ENCODE results near the gene FSTL3.
"Not testable (repeated sequence)": the region's sequence is repeated elsewhere in the genome, so short reads cannot be mapped to it uniquely, and the experiment has no call there.

The FSTL3 gene
- total RNA-seq, result 1.7 to 24.9 (median 3.9) reads per million in 18 experiments

DNA sequence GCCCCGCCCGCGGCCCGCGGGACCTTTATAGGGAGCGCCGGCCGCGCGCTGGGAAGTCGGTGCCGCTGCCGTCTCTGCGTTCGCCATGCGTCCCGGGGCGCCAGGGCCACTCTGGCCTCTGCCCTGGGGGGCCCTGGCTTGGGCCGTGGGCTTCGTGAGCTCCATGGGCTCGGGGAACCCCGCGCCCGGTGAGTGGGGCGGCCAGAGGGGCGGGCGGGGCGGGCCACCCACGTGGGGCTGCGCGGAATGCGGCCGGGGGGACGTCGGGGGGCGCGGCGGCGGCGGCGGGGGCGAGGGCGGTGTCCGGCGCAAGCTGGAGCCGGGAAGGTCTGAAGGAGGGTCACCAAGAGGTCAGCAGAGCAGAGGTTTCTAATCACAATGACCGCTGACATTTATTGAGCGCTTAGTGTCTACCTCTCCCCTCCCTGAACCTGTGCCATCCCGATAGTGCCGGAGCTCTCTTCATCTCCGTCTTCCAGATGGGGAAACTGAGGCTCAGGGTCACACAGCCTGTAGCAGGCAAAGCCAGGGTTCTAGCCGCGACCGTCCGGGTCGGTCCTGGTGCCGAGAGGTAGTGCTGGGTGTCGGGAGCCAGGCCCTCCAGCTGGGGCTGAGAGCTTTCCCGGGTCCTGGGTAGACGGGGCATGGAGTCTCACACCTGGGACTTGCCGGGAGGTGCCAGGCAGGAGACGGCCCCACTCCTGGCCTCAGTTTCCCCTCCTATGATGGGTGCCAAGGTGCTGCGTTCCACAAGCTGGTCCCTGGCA, at the start of gene FSTL3:
Gene FSTL3, plus strand, starts transcription at position 54 of the 767 bp plus-strand sequence. Its CDS starts 32 bp downstream, at position 86.
- no peak for DNase-seq

DNA sequence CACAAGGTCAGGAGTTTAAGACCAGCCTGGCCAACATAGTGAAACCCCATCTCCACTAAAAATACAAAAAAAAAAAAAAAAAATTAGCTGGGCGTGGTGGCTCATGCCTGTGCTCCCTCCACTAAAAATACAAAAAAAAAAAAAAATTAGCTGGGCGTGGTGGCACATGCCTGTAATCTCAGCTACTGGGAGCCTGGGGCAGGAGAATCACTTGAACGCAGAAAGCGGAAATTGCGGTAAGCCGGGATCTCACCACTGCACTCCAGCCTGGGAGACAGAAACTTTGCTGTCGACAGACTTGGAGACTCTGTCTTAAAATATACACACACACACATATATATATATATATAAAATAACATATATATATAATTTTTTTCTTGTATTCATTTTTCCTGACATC, 49.6 kb upstream of the FSTL3 start:
- not testable (repeated sequence) for DNase-seq

DNA sequence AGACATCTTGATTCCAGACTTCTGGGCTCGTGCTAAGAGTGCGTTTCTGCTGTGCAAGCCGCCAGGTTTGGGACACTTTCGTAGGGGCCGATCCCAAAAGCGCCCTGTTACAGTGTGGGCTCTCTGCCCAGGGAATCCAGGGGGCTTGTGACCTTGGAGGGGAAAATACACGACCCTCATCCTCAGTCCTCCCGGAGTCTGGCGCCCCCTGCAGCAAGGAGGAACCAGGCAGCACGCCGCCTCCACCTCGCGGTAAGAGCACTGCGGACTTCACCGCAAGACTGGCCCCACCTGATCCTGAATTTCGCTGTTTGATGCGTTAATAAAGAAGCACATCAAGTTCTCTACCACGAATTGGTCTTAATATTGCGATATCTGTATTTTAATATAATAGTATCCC, 48.0 kb upstream of the FSTL3 start:
- DNase-seq, result no peak

DNA sequence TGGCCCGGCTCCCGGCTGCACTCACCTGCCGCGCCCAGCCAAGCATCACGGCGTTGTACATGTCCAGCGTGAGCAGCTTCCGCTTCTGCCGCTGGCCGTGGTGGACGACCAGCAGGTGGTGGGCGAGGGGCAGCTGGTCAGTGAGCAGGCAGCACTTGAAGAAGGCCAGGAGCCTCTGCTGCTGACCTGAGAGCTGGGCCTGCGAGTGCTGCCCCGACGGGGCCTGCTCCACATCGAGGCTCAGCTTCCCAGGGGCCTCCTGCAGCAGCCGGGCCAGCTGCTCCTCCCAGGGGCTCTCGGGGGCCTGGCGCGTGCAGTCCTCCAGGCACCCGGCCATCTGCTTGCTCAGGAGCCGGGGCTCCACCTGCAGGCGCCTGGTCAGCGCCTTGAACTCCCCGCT, 46.7 kb upstream of the FSTL3 start:
- not testable (repeated sequence) for DNase-seq

DNA sequence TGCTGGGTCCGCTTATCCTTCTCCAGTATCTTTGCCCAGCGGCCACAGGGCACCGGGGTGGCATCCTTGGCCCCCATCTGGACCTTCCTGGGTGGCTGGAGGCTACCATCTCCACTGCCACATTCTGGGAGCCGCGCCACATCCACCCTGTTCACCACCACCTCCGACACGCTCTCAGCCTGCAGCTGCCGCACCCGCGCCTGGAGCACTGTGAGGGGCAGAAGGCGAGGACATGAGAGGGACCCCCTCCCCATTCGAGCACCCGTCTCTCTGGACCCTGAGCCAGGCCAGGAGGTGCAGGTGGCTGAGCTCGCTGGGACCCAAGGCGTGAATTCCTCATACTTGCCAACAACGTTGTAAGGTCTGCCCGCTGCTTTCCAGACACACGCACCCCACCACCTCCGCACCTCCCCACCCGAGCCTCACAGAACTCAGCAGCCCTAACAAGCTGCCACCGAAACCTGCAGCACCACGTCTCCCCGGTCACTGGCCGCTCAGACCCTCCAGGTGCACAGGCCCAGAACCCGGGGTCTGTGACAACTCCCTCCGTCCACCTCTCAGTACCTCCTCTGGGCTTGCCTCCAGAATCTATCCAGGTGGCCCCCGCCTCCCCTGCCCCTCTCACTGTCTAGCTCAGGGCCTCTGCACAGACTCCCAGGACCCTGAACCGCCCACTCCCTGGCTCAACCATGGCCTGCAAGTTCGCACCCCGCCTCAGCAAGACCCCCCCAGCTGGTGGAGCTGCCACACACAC, 46.1 kb upstream of the FSTL3 start:
- no peak for DNase-seq

DNA sequence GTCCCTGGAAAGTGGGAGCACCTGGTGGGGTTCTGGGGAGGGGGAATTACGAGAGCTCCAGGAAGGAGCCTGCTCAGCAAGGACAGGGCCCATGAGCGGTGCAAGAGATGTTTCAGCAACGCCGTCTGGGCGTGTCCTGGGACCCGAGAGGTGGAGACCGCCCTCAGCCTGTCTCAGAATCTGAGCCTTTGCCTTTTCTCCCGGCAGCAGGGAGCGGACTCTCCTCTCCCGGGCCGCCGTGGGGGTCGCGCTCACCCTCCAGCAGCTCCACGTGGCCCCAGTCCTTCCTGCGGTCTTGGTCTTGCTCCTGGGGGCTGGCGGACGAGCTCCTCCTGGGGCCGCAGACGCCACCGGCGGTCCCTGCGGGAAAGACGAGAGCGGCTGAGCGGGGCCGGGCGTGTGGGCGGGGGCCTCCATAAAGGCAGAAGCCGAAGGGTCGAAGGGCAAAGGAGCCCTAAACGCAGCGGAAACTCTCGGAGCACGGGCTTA, 43.6 kb upstream of the FSTL3 start:
- DNase-seq, result peak; percentile 58 to 74

DNA sequence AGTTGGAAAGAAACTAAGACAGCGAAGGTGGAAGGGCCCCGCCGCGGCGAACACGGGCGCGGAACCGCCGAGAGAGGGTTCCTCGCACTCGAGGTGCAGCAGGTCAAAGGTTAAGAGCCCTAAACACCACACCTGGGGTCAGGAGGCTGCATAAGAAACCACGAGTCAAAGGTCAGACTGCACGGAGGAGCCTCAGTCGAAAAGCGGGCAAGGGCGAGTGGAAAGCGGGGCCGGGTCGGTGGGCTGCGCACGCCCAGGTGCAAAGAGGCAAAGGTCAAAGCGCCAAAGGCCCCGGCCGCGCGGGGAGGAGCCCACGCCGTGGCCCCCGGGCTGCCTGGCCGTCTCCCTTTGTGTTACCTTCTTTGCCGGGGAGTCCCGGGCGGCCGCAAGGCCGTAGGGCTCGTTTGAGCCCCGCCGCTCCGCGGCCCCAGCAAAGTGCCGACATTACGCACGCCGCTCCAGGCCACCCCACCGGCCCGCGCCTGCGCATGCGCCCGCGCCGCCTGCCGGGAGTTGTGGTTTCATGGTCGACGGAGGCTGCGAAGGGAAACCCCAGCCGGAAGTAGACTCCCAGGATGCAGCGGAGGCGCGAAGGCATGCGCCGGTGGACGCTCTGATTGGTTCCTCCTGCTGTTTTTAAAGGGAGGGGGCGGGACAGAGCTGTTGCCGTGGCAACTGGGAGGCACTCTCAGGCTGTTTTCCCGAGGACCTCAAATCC, 43.0 kb upstream of the FSTL3 start, which contains the start of gene POLRMT:
Gene POLRMT, minus strand, starts transcription at position 470 of the 718 bp plus-strand sequence. Its CDS starts 25 bp downstream, at position 445.
- DNase-seq, result peak; percentile 98 to 99

DNA sequence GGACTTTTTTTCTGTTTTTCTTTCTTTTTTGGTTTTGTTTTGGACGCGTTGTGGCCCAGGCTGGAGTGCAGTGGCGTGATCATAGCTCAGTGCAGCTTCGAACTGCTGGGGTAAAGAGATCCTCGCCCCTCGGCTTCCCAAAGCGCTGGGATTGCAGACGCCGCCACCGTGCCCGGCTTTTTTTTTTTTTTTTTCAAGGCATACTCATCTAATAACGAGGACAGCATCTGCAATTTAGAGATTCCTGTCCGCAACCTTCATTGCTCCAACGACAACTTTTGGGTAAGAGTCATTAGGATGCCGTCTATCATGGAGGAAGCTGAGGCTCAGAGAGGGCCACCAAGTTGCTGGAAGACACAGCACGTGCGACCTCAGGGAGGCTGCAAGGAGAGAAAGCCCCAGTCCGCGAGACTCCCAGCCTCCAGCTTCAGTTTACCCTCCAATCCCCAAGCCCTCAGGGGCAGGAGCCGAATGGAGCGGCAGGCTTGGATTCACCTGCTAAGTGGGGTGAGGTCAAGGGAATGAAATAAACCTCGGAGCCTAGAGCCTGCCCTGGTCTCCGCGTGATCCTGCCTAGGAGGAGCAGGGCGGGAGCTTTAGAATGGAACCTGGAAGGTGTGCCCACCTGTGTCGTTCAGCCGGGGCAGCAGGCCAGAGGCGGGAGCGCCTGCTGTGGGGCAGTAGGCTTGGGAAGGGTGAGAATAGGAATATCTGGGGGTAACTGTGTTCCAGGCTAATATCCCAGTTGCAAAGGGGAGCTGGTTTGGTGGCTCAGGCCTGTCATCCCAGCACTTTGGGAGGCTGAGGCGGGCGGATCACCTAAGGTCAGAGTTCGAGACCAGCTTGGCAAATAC, 42.2 kb upstream of the FSTL3 start:
- DNase-seq, result no peak

DNA sequence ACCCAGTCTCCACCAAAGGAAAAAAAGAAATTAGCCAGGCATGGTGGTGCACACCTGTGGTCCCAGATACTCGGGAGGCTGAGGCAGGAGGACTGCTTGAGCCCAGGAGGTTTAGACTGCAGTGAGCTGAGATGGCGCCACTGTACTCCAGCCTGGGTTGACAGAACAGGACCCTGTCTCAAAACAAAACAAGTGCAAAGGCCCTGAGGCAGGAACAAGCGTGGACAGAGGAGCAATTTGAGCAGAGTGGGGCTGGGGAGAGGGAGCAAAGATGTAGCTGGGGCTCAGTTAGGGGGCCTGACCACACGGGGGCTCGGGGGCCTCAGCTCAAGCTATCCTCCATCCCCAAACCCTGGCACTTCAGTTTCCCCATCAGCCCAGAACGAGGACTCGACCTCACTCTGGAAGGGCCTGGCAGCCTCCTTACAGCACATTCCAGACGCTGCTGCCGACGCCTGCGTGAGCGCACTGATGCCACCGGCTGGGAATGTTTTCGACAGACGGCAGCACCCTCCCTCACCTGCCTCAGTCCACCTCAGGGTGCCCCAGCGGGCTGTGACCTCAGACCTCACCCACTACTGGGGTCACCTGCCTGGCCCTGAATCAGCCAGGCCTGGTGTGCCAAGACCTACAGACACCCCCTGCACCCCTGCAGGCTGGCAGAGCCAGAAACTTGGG, 41.1 kb upstream of the FSTL3 start:
- DNase-seq, result no peak

DNA sequence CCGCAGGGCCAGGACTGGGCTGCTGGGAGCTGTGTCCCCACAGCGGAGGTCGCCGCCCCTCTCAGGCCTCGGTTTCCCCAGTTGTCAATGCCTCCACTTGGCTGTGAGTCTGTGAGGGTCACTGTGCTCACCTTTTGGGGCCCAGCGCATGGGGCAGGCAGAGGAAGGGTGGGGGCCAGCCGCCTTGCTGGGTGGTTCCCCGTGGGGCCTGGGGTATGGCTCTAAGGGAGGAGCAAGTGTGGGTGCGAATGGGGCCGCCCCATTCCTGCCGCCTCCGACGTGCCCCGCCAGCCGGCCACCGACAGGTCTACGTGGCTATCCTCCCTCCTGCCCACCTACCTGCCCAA, 37.3 kb upstream of the FSTL3 start:
- no peak for DNase-seq

DNA sequence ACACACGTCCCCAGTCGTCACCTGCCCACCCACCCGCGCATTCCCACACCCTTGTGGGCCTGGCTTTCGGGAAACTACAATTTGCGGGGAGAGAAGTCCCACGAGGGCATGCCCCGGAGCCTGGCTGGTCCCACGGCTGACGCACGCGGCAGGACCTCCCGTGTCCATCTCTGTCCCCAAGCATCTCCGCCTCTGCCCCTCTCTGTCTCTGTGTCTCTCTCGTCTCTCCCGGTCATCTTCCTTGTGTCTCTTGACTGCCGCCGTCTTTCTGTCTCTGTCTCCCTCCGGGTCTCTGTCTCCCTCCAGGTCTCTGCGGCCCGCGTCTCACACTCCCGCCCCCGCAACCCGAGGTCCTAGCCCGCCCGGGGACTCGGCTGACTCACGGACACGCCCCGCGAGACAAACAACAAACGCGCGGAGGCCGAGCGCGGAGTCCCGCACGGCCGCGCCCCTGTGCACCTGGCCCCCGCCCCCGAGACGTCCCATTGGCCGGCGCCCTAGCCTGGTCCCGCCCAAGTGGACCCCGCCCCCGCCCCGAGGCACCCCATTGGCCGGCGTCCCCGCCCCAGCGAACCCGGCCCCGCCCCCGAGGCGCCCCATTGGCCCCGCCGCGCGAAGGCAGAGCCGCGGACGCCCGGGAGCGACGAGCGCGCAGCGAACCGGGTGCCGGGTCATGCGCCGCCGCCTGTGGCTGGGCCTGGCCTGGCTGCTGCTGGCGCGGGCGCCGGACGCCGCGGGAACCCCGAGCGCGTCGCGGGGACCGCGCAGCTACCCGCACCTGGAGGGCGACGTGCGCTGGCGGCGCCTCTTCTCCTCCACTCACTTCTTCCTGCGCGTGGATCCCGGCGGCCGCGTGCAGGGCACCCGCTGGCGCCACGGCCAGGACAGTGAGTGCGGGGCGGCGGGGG, 36.7 kb upstream of the FSTL3 start, which contains the start of gene FGF22:
Gene FGF22, plus strand, starts transcription at position 627 of the 908 bp plus-strand sequence. Its CDS starts 47 bp downstream, at position 674.
- peak; percentile 86 to 94 for DNase-seq

DNA sequence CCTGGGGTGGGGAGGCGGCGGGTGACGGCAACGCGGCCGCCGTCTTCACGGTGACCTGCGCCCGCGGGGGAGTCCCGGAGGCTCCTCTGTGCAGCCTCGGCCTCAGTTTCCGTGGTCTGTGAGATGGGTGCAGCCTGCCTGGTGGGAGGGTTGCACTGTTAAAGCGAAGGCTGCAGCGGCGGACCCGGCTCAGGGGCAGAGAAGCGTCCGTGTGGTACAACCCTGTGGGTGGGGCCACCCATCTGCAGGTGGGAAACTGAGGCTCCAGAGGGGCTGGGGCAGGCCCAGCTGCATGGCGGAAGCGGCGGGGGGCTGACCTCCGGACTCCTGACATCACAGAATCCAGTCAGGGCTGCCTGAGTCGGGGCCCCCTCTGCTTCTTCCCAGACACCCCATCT, 36.0 kb upstream of the FSTL3 start:
- DNase-seq, result no peak

DNA sequence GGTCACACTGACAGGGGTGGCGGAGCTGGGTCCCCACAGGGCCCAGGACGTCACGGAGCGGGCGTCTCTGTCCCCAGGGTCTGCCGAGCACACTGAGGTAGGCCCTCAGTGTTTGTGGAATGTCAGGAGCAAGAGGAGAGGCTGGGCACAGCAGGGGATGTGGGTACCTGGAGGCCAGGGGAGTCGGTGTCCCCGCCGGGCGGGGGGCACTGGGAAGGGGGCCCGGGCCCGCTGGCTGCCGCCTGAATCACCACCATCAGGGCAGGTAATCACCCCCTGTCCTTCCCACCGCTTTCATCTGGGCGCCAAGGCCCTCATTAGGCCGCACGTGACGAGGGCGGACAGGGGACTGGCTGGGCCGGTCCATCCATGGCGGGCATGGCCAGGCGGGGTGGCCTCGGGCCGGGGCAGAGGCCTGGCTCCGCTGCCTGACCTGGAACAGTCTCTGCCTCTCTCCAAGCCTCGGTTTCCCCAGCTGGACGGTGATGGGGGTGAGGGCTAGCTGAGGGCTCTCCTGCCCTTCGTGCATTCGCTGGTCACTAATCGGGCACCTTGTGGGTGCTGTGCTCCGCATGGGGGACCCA, 35.5 kb upstream of the FSTL3 start:
- no peak for DNase-seq

DNA sequence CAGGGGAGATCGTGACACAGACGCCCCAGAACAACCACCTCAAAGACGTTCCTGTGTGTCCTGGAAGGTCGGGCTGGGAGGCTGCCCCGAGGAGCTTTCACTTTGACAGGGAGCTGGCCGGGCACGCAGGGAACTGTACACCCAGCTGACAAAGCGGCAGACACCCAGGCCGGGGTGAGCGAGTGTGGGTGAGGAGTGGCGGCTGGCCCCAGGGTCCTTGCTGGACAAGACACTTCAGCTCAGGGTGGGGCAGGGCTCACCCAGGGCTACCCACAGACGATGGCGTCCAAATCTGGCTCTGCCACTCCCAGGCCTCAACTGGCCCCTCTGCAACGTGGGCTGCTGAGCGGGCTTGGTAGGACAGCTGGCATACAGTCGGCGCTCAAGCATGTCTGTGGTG, 34.5 kb upstream of the FSTL3 start:
- DNase-seq, result no peak

DNA sequence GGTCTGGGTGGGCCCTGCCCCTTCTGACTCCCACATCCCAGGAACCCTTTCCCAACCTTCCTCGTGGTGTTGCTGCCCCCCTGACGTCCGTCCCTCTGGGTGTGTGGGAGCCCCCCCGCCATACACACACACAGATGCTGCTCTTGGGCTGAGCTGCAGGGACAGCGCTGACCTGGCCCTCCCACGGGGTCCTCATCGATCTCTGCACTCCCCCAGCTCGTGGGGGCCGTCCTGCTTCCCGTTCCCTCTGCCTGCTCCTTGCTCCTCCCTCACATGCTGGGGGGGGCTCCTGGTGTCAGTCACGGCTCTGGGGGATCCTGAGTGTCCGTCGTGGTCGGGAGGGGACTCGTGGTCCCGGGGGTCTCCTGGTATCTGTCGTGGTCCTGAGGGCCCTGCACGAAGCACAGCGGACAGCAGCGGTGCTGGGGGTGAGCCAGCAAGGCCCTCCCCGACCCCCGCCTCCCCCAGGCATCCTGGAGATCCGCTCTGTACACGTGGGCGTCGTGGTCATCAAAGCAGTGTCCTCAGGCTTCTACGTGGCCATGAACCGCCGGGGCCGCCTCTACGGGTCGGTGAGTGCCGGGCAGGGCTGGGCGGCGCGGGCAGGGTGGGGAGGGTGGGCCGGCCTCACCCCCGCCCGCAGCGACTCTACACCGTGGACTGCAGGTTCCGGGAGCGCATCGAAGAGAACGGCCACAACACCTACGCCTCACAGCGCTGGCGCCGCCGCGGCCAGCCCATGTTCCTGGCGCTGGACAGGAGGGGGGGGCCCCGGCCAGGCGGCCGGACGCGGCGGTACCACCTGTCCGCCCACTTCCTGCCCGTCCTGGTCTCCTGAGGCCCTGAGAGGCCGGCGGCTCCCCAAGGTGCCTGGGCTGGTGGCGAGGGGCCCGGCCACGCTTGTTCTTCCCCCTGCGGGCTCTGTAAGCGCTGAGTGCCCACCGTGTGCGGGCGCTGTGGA, 33.1 kb upstream of the FSTL3 start:
- DNase-seq, result no peak

DNA sequence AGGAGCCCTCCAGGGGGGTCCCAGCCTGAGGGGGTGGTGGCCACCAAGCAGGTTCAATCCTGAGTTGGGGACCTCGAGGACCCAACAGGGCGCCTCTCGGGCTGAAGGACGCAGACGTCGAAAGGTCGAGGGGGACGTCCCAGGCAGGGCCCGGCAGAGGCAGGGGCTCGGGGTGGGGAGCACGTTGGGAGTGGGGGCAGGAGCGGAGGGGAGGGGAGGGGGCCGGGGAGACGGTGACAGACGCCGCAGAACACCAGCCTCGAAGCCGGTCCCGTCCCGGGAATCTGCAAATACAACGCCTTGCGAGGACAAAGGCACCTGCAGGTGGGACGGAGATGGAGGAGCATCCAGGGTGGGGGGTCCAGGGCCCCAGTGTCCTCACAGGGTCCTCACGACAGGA, 32.5 kb upstream of the FSTL3 start:
- no peak for DNase-seq

DNA sequence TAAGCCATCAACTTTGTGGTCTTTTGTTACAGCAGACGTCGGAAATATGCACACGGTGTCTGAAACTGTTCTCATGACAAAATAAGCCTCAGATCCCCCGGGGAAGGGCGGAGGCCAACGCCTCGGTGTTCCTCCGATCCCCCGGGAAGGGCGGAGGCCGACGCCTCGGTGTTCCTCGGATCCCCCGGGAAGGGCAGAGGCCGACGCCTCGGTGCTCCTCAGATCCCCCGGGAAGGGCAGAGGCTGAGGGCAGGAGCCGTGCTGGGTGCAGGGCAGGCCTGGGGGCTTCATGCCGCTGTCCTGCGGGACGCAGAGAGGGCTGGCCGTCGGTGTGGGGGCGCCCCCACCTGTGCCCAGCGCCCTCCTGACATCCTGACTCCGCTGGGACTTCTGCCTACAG, 31.8 kb upstream of the FSTL3 start:
- no peak for DNase-seq

DNA sequence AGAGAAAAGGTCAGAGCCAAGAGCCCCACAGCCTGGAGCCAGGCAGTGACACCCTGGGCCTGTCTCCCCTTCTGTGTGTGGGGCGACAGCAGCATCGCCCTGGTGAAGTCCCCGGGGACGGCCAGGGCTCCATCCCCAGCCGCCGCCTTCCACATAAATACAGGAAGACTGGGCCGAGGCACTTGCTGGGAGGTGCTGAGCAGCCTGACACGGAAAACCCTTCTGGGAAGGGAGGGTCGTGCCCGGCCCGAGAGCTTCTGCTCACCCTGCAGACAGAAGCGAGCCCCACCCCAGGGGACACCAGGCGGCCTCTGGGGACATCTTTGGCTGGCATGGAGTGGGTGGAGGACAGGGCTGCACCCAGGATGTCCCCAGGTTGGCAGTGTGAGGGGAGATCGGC, 31.4 kb upstream of the FSTL3 start:
- DNase-seq, result no peak
